Measurements from ENCODE around the gene TMC5.
"Not testable (repeated sequence)": the region's sequence is repeated elsewhere in the genome, so short reads cannot be mapped to it uniquely, and the experiment has no call there.

TMC5 gene

GRCh38 chr16:19540241-19540970, 122.7 kb downstream of the TMC5 start:
- TF ChIP-seq POLR2A (IDR thresholded peaks at IDR 0.05; ENCODE audit: extremely low read depth, insufficient read length) (no peak), MYC (IDR thresholded peaks at IDR 0.05; ENCODE audit: low read depth, low read length) (no peak), CTCF (IDR thresholded peaks at IDR 0.05; ENCODE audit: low read depth, low read length) (no peak), MAX (IDR thresholded peaks at IDR 0.05; ENCODE audit: low read depth, low read length) (no peak)
- no peak for DNase-seq (ENCODE audit: low read depth)
- H3K4me3 ChIP-seq (ENCODE audit: low read depth, low read length), result no peak overlapping the region

GRCh38 chr16:19542138-19542821, 124.6 kb downstream of the TMC5 start:
- no peak for TF ChIP-seq CTCF (IDR thresholded peaks at IDR 0.05; ENCODE audit: low read depth, low read length)
- no peak for TF ChIP-seq MAX (IDR thresholded peaks at IDR 0.05; ENCODE audit: low read depth, low read length)
- TF ChIP-seq POLR2A (IDR thresholded peaks at IDR 0.05; ENCODE audit: extremely low read depth, insufficient read length), result no peak
- TF ChIP-seq MYC (IDR thresholded peaks at IDR 0.05; ENCODE audit: low read depth, low read length), result no peak
- no peak overlapping the region for H3K4me3 ChIP-seq (ENCODE audit: low read depth, low read length)
- no peak for DNase-seq (ENCODE audit: low read depth)

GRCh38 chr16:19543278-19543996, 125.8 kb downstream of the TMC5 start:
- not testable (repeated sequence) for H3K4me3 ChIP-seq (ENCODE audit: low read depth, low read length); DNase-seq (ENCODE audit: low read depth)

- no peak for DNase-seq (ENCODE audit: low read depth)
Observed at GRCh38 chr16:19548144-19548543, 130.5 kb downstream of the TMC5 start.

More at GRCh38 chr16:19548144-19548543, 130.5 kb downstream of the TMC5 start:
- no peak overlapping the region for H3K4me3 ChIP-seq (ENCODE audit: low read depth, low read length)
- TF ChIP-seq MAX (IDR thresholded peaks at IDR 0.05; ENCODE audit: low read depth, low read length) (no peak), POLR2A (IDR thresholded peaks at IDR 0.05; ENCODE audit: extremely low read depth, insufficient read length) (no peak), CTCF (IDR thresholded peaks at IDR 0.05; ENCODE audit: low read depth, low read length) (no peak), MYC (IDR thresholded peaks at IDR 0.05; ENCODE audit: low read depth, low read length) (no peak)

All from NB4 (cell line).